Stimulated activated CD8-positive, alpha-beta memory T cell treated with anti-CD3 and anti-CD28 coated beads, Interleukin-15, amount 100 ng/mL, for 1 hour (primary cell): ENCODE measurements around the gene PDE4B.

Source experiments
- DNase-seq: peaks from one replicate; pipeline ENCODE4 v3.0.0-alpha.2; 2020; ENCODE audit warnings: low read depth

PDE4B gene

DNA sequence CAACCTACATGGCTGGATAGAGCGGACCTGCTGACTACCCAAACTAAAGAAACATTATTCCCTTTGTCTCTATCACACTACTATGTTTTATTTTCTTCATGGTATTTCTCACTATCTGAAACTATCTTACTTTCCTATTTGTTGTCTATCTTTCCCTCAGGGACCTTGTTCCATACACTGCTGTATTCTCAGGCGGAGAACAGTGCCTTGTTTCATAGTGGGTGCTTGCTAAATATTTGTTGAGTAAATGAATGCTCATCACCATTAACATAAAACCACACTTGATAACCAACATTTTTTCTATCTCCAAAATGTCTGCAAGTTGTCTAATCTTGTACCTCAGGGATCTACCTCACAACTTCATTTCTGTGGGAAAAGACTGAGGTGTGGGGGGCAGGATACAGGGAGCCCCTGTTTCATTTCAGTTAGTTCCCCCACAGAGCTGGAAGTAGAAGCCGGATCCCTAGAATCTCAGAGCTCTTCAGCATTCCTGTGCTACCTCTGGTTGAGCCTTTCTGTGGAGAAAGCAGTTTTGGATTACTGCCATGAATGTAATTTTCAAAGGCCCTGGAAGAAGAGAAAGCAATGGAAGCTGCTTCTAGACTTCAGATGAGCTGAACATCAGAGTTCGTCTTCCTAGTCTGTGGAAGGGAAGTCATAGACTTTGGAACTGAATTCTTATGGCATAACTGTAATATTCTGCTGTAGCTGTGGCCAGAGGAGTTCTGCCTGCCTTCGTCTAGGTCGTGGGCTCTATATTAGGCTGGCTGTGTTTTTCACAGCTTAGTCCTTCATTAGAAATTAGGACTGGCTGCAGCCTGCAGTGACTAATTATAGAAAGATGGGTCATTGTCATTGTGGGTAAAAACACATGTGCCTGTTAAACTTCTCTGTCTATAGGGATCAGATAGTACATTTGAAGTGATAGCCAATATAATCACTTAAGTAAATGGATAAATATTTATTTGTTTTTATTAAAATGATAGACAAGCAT lies 448.1 kb downstream of the PDE4B start:
- no peak for DNase-seq

DNA sequence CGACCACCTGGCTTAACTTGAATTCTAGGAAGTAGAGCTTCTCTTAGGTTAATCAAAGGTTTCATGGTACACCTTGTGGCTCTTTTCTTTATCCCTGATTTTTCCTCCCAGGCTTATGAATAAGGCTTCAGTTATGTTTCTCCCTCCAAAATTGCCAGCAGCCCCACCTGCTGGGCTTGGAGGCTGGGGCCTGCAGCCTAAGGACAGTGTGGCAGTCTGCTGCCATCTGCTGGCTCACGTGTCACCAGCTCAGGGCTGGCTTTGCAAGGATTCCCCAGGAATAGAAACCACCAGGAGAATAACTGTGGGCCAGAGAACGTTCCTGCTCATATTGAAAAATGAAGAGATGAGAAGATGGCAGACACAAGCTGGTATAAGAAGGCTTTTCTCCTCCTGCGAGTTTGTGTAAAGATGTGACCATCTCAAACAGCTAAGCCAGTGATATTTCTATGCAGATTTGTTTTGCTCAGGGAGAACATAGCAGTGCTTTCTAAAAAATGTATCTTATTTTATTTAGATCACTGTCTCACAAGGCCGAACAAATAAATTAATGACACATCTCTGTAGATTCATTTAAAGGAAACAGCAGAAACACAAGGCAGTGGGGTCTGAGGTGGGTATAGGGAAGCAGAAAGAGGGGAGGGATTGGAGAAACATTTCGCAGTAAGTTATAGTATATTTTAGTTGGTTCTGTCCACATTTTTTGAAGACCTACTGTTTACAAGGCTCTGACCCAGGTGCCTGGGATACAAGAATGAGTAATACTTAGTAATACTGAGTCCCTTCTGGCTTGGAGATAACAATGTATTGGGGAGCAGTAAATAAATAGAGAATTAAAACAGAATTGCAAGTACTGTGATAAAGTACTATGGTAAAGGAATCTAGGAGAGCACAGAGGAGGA lies 450.2 kb downstream of the PDE4B start:
- peak; percentile 46 for DNase-seq

DNA sequence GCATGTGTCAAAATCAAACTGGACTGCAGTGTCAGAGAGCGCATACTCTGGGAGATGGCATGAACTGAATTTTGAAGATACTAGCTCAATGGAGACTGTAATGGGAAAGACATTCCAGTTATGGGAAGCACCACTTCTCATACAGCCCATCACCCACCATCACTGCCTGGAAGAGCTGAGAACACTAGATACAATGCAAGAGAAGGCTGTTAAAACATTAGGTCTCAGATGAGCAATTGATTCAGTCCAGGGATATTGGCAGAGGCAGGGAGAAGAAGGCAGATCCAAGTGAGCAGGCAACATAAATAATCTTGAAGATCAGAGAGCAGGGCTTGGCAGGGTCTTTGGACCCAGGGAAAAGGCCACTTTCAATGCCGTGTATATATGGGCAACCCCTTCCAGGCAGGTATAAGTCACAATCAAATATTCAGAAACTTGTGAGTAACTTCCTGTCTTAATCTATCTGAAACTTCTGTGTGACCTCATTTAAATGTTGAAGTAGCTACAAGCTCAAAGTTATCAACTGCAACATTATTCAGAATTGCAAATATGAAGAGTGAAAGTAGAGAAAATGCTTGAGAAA lies 450.9 kb downstream of the PDE4B start:
- DNase-seq, result no peak

DNA sequence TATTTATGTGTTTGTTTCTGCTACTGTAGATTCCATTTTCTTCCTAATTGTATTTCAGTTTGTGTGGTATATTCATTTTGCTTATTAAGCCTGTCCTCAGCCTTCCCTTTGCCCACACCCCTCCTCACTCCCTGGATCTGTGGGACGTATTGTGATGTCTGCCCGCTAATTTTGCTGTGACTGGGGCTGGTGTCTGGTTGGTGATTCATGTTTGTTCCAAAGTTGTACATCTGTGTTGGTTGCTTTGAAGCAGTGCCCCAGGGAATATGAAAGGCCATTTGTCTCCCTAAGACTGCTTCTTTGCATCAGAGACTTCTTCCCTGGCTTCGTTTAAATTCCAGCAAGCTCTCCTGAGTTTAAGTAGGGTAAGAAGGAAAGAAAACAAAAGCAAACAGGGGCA lies 451.7 kb downstream of the PDE4B start:
- DNase-seq, result no peak

DNA sequence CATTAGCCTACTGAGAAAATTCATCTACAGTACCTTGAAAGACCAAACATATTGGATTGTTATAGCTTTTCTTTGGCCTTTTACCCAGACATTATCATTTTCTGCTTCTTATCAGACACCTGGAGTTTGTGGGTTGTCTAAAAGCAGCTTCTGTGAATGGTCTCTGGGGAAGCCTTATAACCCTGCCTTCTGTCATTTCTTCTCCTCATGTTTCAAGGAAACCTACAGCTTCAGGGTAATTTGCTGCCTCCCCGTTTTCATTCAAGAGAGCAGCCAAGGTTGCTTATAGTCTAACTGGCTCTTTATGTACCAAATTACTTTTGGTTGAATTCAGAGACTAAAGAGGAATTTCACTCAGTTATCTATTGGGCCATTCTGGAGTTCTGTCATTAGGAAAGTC lies 453.0 kb downstream of the PDE4B start:
- DNase-seq, result no peak

DNA sequence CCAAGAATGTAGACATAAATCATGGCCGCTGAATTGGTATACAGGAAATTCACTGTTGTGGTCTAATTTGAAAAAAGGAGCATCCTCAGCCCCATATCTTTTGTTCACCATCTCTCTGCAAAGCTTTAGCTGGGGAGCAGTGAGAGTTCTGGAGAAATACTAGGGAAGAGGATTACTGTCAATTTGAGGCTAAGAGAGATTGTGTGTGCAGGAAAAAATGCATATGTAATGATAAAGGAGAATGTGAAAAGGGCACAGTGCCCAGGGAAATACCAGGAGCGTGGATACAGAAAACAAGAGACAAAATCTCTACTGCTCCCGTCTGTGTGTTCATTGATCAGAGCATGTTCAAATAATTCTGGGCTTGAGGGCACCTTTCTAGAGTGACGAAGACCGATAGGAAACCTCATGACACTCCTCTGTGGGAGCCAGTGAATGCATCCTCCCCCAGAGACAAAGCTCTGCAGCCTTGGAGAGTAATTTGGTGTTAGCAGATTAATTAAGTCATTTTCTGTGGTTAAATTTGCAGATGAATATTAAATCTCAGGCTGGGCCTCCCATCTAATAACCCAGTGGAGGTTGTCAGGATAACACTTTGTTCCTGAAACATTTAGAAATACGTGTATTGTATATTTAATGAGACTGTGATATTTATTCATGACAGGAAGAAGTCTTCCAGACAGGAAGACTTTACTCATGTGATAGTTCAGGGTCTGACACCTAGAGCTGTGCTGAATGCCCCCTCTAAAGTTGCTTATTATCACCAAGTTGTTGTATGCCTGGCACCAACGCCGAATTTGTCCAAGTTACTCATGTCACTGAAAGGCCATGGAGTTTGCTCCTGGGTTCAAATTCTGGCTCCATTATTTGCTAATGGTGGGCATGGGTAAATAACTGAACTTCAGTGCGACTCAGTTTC lies 453.9 kb downstream of the PDE4B start:
- no peak for DNase-seq

DNA sequence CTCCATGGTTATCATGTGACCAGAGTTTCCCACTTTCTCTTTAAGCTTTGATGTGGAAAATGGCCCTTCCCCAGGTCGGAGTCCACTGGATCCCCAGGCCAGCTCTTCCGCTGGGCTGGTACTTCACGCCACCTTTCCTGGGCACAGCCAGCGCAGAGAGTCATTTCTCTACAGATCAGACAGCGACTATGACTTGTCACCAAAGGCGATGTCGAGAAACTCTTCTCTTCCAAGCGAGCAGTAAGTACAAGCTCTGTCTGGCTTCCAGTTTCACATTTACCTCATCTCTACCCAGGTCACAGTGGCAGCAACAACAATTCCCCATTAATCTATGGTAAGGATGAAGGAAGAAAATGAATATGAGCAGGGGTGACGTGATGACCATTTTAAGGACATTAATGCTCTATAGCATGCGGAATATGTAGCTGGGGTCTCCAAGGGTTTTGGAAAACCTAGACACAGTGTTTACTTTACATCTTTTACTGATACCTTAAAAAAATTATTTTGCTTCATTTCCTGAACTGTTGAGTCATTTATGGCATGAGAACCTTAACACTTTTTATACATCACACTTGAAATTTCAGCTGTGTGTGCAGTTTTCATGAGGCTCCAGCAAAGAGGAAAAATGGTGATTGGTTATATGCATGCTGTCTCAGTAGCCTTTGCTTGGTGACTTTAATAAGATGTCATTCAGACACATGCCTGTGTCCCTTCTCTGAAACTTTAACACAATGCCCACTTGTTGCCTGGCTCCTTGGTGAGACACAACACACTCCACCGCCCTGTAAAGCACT lies 454.9 kb downstream of the PDE4B start:
- DNase-seq, result no peak

DNA sequence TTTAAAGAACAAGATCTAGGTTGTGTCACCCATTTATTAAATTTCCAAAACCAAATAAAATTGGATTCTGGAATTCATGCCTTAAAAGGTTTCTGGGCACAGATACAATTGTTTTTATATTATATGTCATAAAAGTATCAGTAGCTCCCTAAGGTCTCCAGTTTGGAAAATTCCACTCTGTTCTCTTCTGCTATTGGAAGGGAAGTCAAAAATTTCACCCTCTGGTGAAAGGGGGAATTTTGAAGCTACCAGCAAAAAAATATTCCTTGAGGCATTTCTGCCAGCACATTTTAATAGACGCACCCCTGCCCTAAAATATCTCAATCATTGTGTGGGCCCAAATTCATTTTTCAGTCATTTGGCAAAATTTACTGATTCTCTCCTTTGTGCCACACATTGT lies 455.6 kb downstream of the PDE4B start:
- no peak for DNase-seq

DNA sequence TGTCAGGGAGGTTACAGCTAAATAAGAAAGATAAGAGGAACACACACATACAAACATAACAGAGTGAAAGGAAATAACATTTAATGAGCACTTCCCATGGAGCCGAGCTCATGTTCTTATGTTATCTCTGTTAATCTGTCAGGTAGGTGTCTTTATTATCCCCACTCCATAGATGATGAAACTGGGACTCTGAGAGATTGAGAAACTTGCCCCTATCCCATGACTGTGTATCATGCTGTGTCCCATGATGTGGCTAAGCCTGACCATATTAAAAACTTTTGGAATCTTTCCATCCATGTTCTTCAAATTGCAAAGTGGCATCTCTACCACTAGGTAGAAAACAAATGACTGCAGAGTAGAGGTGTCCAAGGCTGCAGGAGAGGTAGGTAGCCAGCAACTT lies 456.1 kb downstream of the PDE4B start:
- DNase-seq, result no peak

DNA sequence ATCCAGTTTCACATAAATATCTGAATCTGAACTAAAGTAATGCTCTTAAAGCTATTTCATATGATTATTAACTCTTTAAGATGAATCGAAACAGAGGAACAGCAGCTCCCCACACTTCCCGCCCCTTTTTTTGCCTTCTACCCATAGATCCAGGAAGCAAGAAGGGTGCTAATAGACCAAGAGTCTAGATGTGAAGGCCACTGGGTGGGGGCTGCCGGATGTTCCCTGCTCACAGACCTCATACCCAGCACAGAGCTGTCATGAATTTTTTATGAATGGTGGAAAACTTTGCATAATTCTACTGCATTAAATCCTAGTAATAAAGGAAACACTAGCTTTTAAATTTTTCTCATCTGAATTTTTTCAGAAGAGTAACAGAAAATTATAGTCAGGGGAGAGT lies 457.4 kb downstream of the PDE4B start:
- no peak for DNase-seq

DNA sequence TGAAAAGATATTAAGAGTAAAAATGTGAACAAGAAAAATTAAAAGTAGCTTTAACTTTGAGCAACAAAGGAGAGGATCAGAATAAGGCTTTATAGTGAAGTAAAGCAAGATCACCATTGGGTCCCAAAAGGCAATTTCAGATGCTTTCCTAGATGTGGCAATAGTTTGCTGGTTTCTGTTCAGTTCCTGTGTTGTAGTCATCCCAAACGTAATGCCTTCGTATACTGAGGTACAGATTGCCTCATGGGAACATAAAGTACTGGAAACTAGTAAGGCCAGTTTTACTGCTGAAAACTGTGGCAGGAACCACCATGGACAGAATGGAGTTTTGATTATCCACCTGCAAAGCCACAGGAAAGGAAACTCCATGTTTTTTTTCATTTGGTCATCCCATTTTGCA lies 457.8 kb downstream of the PDE4B start:
- DNase-seq, result no peak

DNA sequence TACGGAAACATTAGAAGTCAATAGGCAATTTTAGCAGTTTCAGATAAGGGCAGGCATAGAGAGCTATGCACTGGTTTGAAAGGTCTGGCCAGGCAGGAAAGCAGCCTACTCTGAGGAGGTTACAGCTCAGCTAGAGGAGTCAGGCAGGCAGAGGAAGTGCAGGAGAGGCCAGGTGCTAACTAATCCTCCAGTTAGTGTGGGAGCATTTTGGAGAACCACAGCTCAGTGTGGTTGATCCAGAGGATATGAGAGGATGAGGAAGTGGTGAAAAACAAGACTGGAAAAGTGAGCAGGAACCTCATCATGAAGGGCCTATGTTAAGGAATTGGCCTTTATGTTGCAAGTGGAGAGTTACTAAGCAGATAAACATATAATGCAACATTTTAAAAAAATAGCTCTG lies 458.9 kb downstream of the PDE4B start:
- DNase-seq, result no peak

DNA sequence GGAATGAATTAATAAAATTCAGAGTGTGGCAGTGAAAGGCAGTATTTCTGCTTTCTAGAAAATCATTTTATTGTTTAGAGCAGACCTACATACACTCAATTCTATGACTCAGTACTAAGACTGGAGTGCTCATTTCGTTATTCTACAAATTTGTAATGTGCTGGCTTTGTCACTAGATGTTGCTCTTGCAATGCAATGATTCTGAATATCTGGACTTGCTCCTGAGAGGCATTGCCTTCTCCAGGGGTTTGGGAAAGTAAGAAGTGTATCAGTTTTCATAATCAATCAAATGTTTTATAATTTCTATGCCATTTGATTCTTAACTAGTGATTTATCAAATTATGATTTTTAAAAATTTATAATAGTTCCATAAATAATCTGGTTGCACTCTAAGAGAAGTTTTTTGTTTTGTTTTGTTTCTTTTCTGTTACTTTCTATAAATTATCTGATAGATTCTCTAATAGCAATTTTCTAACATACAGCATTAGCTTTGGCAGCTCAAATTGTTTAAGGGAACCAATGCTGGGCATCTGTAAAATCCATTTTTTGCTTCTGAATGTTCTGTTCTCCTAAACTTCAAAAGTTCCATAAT lies 460.7 kb downstream of the PDE4B start:
- no peak for DNase-seq

DNA sequence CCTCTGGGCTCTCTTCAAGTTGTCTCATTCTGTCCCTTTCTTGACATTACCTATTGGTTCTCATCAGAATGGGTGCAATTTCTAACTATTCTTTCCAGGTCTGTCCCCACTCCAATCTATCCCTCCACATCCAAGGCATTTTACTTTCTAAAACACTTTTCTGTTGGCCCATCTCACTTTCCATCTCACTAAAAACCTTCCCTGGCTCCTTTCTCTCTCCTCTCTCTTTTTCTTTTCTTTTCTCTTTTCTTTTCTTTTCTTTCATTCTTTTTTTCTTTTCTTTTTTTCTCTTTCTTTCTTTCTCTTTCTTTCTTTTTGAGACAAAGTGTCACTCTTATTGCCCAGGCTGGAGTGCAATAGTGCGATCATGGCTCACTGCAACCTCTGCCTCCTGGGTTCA lies 462.1 kb downstream of the PDE4B start:
- DNase-seq, result no peak

DNA sequence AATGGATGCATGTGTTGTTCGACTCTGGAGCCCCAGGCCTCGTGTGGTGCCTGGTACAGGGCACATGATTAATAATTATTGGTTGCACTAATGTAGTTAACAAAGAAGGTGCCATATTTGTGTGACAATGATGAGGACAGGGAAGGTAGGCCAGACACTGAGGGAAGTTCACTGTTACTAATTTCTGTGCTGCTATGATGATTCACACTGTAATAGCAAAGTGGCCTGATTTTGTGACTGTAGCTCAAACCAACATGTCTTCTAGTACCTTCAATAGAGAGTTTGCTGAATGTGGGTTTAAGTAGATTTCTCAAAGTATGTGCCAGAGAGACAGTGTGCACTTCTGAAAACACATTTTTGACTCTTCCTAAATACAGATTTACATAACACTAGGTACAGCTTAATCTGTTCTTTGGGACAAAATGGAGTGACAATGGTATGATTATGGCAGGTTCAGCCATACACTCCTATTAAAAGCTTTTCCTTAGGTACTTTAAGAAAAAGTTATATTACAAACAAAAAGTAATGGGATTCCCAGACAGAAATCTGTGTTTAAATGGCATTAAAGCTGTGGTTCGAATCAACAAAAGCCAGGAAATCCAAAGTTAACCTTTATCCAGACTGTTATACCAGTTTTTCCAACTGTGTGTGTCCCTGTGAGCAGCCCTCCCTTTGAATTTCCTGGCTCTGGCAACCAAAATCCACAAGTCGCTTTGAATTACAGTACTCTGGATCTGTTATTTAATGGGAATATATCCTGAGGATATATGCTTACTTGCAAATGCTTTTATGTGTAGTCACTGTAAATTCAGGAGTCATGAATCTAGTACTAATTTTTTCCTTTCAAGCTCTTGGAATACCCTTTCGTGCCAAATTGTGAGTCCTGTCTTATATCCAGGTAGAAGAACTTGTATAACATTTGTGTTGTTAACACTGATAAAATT lies 464.2 kb downstream of the PDE4B start:
- no peak for DNase-seq

DNA sequence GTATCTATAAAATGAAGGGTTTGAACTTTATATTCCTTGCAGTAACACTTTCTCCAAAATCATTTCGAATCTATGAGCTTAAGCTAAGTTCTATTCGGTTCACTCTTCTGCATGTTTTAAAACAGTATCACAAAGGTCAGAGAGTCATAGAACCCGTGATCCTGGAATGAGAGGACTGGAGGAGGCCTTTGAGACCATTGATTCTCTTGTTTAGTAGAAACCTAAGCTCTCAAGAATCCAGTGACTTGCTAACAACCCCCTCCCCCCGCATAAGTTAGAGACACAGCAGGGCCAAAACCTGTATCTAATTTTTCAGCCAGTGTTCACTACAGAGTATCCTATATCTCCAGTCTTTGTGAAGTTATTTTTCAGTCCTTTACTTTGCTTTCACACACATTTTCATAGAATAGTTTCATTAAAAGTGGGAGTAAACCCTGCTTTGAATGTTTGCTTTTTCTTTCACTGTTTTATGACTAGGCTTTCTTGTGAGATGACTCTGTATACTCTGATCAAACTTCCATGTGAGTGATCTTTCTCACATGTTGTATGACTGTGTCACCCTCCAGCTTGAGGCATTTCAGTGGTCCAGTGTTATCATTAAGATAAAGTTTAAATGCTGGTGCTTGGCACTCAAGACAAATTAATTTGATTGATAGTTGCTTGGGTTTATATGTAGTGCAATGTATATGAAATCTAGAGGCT lies 465.9 kb downstream of the PDE4B start:
- no peak for DNase-seq

DNA sequence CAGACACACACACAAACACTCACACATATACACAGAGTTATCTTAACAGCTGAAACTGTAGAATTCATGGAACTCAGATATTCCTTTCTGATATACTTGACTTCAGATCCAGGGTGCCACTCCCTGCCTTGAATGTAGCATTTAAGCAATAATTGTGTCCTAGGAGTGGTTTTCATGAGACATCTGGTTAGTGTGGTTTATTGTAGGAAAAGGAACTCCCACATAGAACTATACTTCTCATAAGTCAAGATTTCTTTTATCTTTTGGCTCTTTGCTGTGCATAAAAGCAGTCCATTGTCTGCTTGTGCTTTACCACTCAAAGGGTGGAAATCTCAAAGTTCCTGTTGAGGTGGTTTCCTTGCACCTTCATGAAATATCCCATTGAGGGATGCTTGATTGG lies 468.7 kb downstream of the PDE4B start:
- DNase-seq, result no peak

DNA sequence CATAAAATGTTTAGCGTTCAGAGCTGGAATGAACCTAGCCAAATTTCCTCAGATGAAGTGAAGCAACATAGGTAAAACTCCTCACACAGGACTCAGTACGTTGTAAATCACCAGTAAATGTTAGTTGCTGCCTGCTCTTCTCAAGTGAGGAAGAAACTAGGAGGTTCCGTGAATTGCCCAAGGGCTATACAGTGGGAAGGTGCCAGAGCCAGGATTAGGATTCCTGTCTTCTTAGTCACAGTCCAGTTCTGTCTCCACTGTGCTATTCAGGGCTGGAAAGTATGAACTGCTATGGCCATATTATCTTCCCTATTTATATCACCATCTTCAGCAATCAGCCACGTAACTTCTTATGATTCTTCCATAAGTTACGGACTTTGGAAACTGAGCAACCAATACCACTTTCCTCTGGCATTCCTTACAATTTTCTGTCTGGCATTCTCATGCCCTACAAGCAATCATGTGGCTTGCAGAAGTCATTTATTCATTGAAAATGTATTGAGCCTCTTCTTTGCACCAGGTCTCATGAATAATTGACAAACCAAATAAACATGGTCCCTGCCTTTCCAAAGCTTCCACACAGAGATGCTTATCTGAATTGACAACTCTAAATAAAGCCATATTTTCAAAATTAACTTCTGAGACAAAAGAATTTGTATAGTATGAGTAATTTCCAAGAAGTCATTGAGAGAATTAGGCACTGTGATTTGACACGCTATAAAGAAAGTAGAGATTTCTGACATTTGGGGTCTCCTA lies 469.7 kb downstream of the PDE4B start:
- DNase-seq, result no peak
